COR-L47 (cell line): ENCODE results near the gene KCNJ9.
"Not testable (repeated sequence)": the region's sequence is repeated elsewhere in the genome, so short reads cannot be mapped to it uniquely, and the experiment has no call there.

ENCODE experiments used
- DNase-seq: peaks from one replicate; lab custom pipeline; 2025; lab: John Stamatoyannopoulos, UW

Gene KCNJ9

GRCh38 chr1:160126342-160126741 lies 45.0 kb downstream of the KCNJ9 start:
- not testable (repeated sequence) for DNase-seq

- no peak for DNase-seq
Observed at GRCh38 chr1:160127381-160127780, 46.0 kb downstream of the KCNJ9 start.

- no peak for DNase-seq
Observed at GRCh38 chr1:160127865-160128523, 46.7 kb downstream of the KCNJ9 start.

GRCh38 chr1:160128636-160129035 lies 47.3 kb downstream of the KCNJ9 start:
- no peak for DNase-seq

- no peak for DNase-seq
Observed at GRCh38 chr1:160129046-160129445, 47.7 kb downstream of the KCNJ9 start.

GRCh38 chr1:160129558-160129957 lies 48.2 kb downstream of the KCNJ9 start:
- DNase-seq: no peak

GRCh38 chr1:160129966-160130365 lies 48.6 kb downstream of the KCNJ9 start:
- DNase-seq: no peak

- DNase-seq: no peak
Observed at GRCh38 chr1:160130486-160130885, 49.1 kb downstream of the KCNJ9 start.

- DNase-seq: no peak
Observed at GRCh38 chr1:160130939-160131338, 49.6 kb downstream of the KCNJ9 start.

GRCh38 chr1:160131803-160132565 lies 50.6 kb downstream of the KCNJ9 start:
- no peak for DNase-seq

- DNase-seq: no peak
Observed at GRCh38 chr1:160133990-160134770, 52.8 kb downstream of the KCNJ9 start.

- no peak for DNase-seq
Observed at GRCh38 chr1:160134791-160135572, 53.6 kb downstream of the KCNJ9 start.

GRCh38 chr1:160136121-160136925 lies 55.0 kb downstream of the KCNJ9 start:
- DNase-seq: no peak

GRCh38 chr1:160136926-160137200 lies 55.5 kb downstream of the KCNJ9 start:
- DNase-seq: no peak

- DNase-seq: peak; percentile 57
Observed at GRCh38 chr1:160137216-160137862, 56.0 kb downstream of the KCNJ9 start.

- no peak for DNase-seq
Observed at GRCh38 chr1:160139840-160140239, 58.5 kb downstream of the KCNJ9 start.
